Spleen (tissue), 11 donors: ENCODE results near the gene ADNP2. TPM values are rescaled to one million over a fixed set of nuclear protein-coding genes. Genes with fewer than 3 reads are reported as not detected.

Source experiments
- DNase-seq: peaks from one replicate; pipeline ENCODE4 v3.0.0-alpha.2; 2020
- H3K27ac ChIP-seq, 8 donors: fragments of 200-600 bp; sonication (generic) in 7 of 8; 1 replicate in 4 of 8; 2 replicates in 4 of 8; pipeline versions ENCODE4 v1.5.0 to v1.8.0; 2016 to 2021; ENCODE audit warnings: inconsistent platforms in 4 of 8, mild to moderate bottlenecking in 4 of 8, moderate library complexity in 1 of 8
- H3K27me3 ChIP-seq, 7 donors: fragments of 200-600 bp; sonication (generic) in 6 of 7; replicated peaks in 1 of 7; 1 replicate in 4 of 7; 2 replicates in 3 of 7; pipeline versions ENCODE4 v1.5.0 to v1.8.0; 2016 to 2021; ENCODE audit warnings: inconsistent platforms in 3 of 7, mild to moderate bottlenecking in 1 of 7
- H3K36me3 ChIP-seq, 6 donors: fragments of 200-600 bp; sonication (generic) in 5 of 6; 1 replicate in 4 of 6; 2 replicates in 2 of 6; pipeline versions ENCODE4 v1.5.0 to v1.8.0; 2016 to 2021; ENCODE audit warnings: inconsistent platforms in 2 of 6
- H3K4me1 ChIP-seq, 6 donors: fragments of 200-600 bp; sonication (generic) in 5 of 6; 1 replicate in 3 of 6; 2 replicates in 3 of 6; pipeline versions ENCODE4 v1.5.0 to v1.8.0; 2016 to 2021; ENCODE audit warnings: inconsistent platforms in 3 of 6
- H3K4me3 ChIP-seq, 8 donors: fragments of 200-600 bp; sonication (generic) in 7 of 8; 1 replicate in 4 of 8; 2 replicates in 4 of 8; pipeline versions ENCODE4 v1.5.0 to v1.8.0; 2016 to 2021; ENCODE audit warnings: inconsistent platforms in 4 of 8, mild to moderate bottlenecking in 4 of 8, moderate library complexity in 2 of 8
- H3K9me3 ChIP-seq, 8 donors: fragments of 200-600 bp; sonication (generic) in 7 of 8; 1 replicate in 4 of 8; 2 replicates in 4 of 8; pipeline versions ENCODE4 v1.5.0 to v1.8.0; 2016 to 2021; ENCODE audit warnings: inconsistent platforms in 4 of 8
- CTCF ChIP-seq, 11 experiments: fragments of 200-600 bp in 7 of 11; fragments of 450-650 bp in 4 of 11; sonication (generic) in 4 of 11; IDR thresholded peaks in 8 of 11; conservative IDR thresholded peaks in 3 of 11; 1 replicate in 7 of 11; 2 replicates in 4 of 11; pipeline versions ENCODE4 v1.4.0 to v1.8.0; 2016 to 2021; ENCODE audit warnings: antibody characterized with exemption in 11 of 11, inconsistent platforms in 4 of 11, mild to moderate bottlenecking in 1 of 11
- POLR2A ChIP-seq, 3 donors: fragments of 450-650 bp; IDR thresholded peaks; one replicate each; pipeline ENCODE4 v1.5.1; 2017; ENCODE audit warnings: antibody characterized with exemption in 3 of 3, mild to moderate bottlenecking in 1 of 3
- POLR2AphosphoS5 ChIP-seq, 3 donors: sonication (generic); formaldehyde crosslinking; IDR thresholded peaks; one replicate each; pipeline ENCODE4 v1.5.1; 2017; ENCODE audit warnings: antibody characterized with exemption in 3 of 3
- WGBS, 5 donors: extraction: QIAGEN DNeasy Blood & Tissue Kit in 3 of 5; methylation state at CpG; one replicate each; pipeline versions ENCODE4 v1.1.5 to v1.1.7; 2013 to 2018; 5-methylcytosine and 5-hydroxymethylcytosine counted together
- intact Hi-C: fragments of 100-400 bp; cut with DNase I; formaldehyde crosslinking; loops from one replicate; pipeline ENCODE4 v1.15.0; 2023; ENCODE audit warnings: low total_unique reads
- polyA plus RNA-seq, 3 donors: library from polyadenylated mRNA; stranded (reverse); fragments of 200-250 nt; gene quantifications; one replicate each; pipeline ENCODE4 v1.2.1, GENCODE V29; 2013
- total RNA-seq, 7 donors: library from RNA; depleted of rRNA in 3 of 7; stranded (reverse); fragments of >200 nt in 3 of 7; fragmentation: NEBNext Ultra II Directional in 4 of 7; extraction: Animal tissue kit (Norgen Biotek cat#: 25700) in 4 of 7; gene quantifications; one replicate each; pipeline versions ENCODE4 v1.1.0 to v1.2.1, GENCODE V29; 2016 to 2021
- donor health status: healthy with polysubstance abuse.
- donor health status: DM: no; HTN: no; CAD: no; lungs with moderate emphysema.
- donor health status: DM: no; HTN: no; CAD: no.
- donor health status: Bipolar disorder and iron deficiency.
- donor health status: healthy.
- donor health status: DM: no; HTN: no; CAD: no.
- donor health status: DM: yes; HTN: yes; CAD: no.

Gene ADNP2
- total and polyA plus RNA-seq, 10 donors: 3.5 to 20.6 (median 15.1) TPM

GRCh38 chr18:80189531-80189865 lies 80.4 kb downstream of the ADNP2 start:
- Histone ChIP-seq H3K27ac (no peak overlapping the region), H3K36me3 (no peaks in the 10 kb centered on the region), H3K4me1 (no peaks in the 10 kb centered on the region), H3K9me3 (no peaks in the 10 kb centered on the region), H3K27me3 (peaks cover 0 to 2% (median 0%) of the 10 kb centered on the region in 7 donors), H3K4me3 (no peak overlapping the region)
- intact Hi-C loops: no loop called here
- WGBS, 5 donors: 80 to 90% (median 85%) methylated on average over 10 of the region's 10 CpGs
- TF ChIP-seq POLR2AphosphoS5 (IDR thresholded peaks at IDR 0.05) (no peak), POLR2A (IDR thresholded peaks at IDR 0.05) (no peak), CTCF (IDR thresholded peaks at IDR 0.05 in 8 of 11, conservative IDR thresholded peaks at IDR 0.05 in 3 of 11) (no peak)
- no peak for DNase-seq

Other genes starting within 250 kb of the ADNP2 start
- 10 to 100 TPM; 40.9 to 61.9 (median 51.1) TPM for gene SLC66A2, start 157.6 kb upstream of the ADNP2 start, total RNA-seq
- 10 to 100 TPM; 28.7 to 53.9 (median 33.4) TPM for gene SLC66A2, start 157.6 kb upstream of the ADNP2 start, polyA plus RNA-seq
- 10 to 100 TPM; 10.3 to 36.4 (median 20.1) TPM for gene HSBP1L1, start 144.6 kb upstream of the ADNP2 start, total RNA-seq
- 10 to 100 TPM; 10.0 to 21.5 (median 15.8) TPM for gene HSBP1L1, start 144.6 kb upstream of the ADNP2 start, polyA plus RNA-seq
- gene TXNL4A, start 120.7 kb upstream of the ADNP2 start, total RNA-seq: 10 to 100 TPM; 20.7 to 76.5 (median 63.9) TPM
- 10 to 100 TPM; 75.2 to 98.5 (median 80.9) TPM for gene TXNL4A, start 120.7 kb upstream of the ADNP2 start, polyA plus RNA-seq
- 10 to 100 TPM; 16.4 to 31.1 (median 20.6) TPM for gene RBFA, start 74.8 kb upstream of the ADNP2 start, total RNA-seq
- 10 to 100 TPM; 16.4 to 20.4 (median 19.0) TPM for gene RBFA, start 74.8 kb upstream of the ADNP2 start, polyA plus RNA-seq
- gene PARD6G, start 138.3 kb downstream of the ADNP2 start, total RNA-seq: 1 to 10 TPM; 1.8 to 6.8 (median 4.3) TPM
- gene PARD6G, start 138.3 kb downstream of the ADNP2 start, polyA plus RNA-seq: under 1 TPM; 0.30 to 0.51 (median 0.47) TPM